ENCODE results near the gene FUT6.

FUT6 gene

GRCh38 chr19:5799247-5800241 is 40.0 kb downstream of the FUT6 start:
- no peak for TF ChIP-seq ZNF274 (IDR thresholded peaks at IDR 0.05; ENCODE audit: low read depth, low read length)
- no peak overlapping the region for H3K4me3 ChIP-seq (ENCODE audit: low read length)

- TF ChIP-seq ZNF274 (IDR thresholded peaks at IDR 0.05; ENCODE audit: low read depth, low read length) = no peak
Measured at GRCh38 chr19:5798244-5798643, 41.3 kb downstream of the FUT6 start.

GRCh38 chr19:5795382-5795919 is 44.1 kb downstream of the FUT6 start:
- no peak for TF ChIP-seq ZNF274 (IDR thresholded peaks at IDR 0.05; ENCODE audit: low read depth, low read length)
- H3K4me3 ChIP-seq (ENCODE audit: low read length) = no peak overlapping the region

More at GRCh38 chr19:5798244-5798643, 41.3 kb downstream of the FUT6 start:
- no peak overlapping the region for H3K4me3 ChIP-seq (ENCODE audit: low read length)

GRCh38 chr19:5793188-5793587 is 46.3 kb downstream of the FUT6 start:
- no peak overlapping the region for H3K4me3 ChIP-seq (ENCODE audit: low read length)
- no peak for TF ChIP-seq ZNF274 (IDR thresholded peaks at IDR 0.05; ENCODE audit: low read depth, low read length)

- H3K4me3 ChIP-seq (ENCODE audit: low read length) = no peak overlapping the region
- no peak for TF ChIP-seq ZNF274 (IDR thresholded peaks at IDR 0.05; ENCODE audit: low read depth, low read length)
Measured at GRCh38 chr19:5792224-5792623, 47.3 kb downstream of the FUT6 start.

- peak within 1 kb of the TSS; percentile 74 for H3K4me3 ChIP-seq (ENCODE audit: low read length)
- no peak for TF ChIP-seq ZNF274 (IDR thresholded peaks at IDR 0.05; ENCODE audit: low read depth, low read length)
Measured at GRCh38 chr19:5790559-5791520, 48.7 kb downstream of the FUT6 start, which contains the start of gene DUS3L. Gene DUS3L (minus strand): TSS chr19:5791163. CDS start chr19:5791141, 22 bp downstream.

GRCh38 chr19:5789886-5790558 is 49.5 kb downstream of the FUT6 start:
- peak overlapping the region; percentile 74 for H3K4me3 ChIP-seq (ENCODE audit: low read length)
- TF ChIP-seq ZNF274 (IDR thresholded peaks at IDR 0.05; ENCODE audit: low read depth, low read length) = no peak

- no peak overlapping the region for H3K4me3 ChIP-seq (ENCODE audit: low read length)
- TF ChIP-seq ZNF274 (IDR thresholded peaks at IDR 0.05; ENCODE audit: low read depth, low read length) = no peak
Measured at GRCh38 chr19:5789351-5789761, 50.1 kb downstream of the FUT6 start.

GRCh38 chr19:5788422-5788821 is 51.1 kb downstream of the FUT6 start:
- no peak overlapping the region for H3K4me3 ChIP-seq (ENCODE audit: low read length)
- no peak for TF ChIP-seq ZNF274 (IDR thresholded peaks at IDR 0.05; ENCODE audit: low read depth, low read length)

GRCh38 chr19:5787409-5788182 is 51.9 kb downstream of the FUT6 start:
- no peak for TF ChIP-seq ZNF274 (IDR thresholded peaks at IDR 0.05; ENCODE audit: low read depth, low read length)

GRCh38 chr19:5786593-5787408 is 52.7 kb downstream of the FUT6 start:
- no peak overlapping the region for H3K4me3 ChIP-seq (ENCODE audit: low read length)
- no peak for TF ChIP-seq ZNF274 (IDR thresholded peaks at IDR 0.05; ENCODE audit: low read depth, low read length)

More at GRCh38 chr19:5787409-5788182, 51.9 kb downstream of the FUT6 start:
- no peak overlapping the region for H3K4me3 ChIP-seq (ENCODE audit: low read length)

GRCh38 chr19:5785423-5785822 is 54.1 kb downstream of the FUT6 start:
- H3K4me3 ChIP-seq (ENCODE audit: low read length) = no peak overlapping the region
- TF ChIP-seq ZNF274 (IDR thresholded peaks at IDR 0.05; ENCODE audit: low read depth, low read length) = no peak

Measured in GM08714 (cell line).